A549 treated with AZD9567 at 1 μM for 4 hours (cell line): ENCODE measurements around the gene CSNK1A1L. TPM values are rescaled to one million over a fixed set of nuclear protein-coding genes. Genes with fewer than 3 reads are reported as not detected.

ENCODE experiments used
- total RNA-seq: library from RNA; stranded (reverse); fragments of 200-300 nt; extraction: Qiagen RNA extraction; gene quantifications from 5 replicates; pipeline ENCODE4 v1.2.3, GENCODE V29; 2022; ENCODE audit not compliant: insufficient read depth

CSNK1A1L gene
- total RNA-seq: not detected in 5 replicates

GRCh38 chr13:37105251-37105714 is at the start of gene CSNK1A1L:
CSNK1A1L (minus strand) TSS chr13:37105664; CDS start chr13:37105256, 408 bp downstream.

GRCh38 chr13:37058910-37059847 is 46.3 kb downstream of the CSNK1A1L start, which contains the start of gene SUPT20H:
SUPT20H (minus strand) TSS chr13:37059688; CDS start chr13:37051490, 8,198 bp downstream.

Other genes with a start within 250 kb of the CSNK1A1L start
- 0.07 to 0.12 TPM (median 0.09 TPM) in 4 of 5 replicates, not detected in the other for gene SMAD9, start 185.4 kb downstream of the CSNK1A1L start, total RNA-seq
- gene ALG5, start 106.3 kb downstream of the CSNK1A1L start, total RNA-seq: 35.7 to 48.0 TPM (median 36.8 TPM) in 5 replicates
- 29.3 to 44.2 TPM (median 31.8 TPM) in 5 replicates for gene EXOSC8, start 104.9 kb downstream of the CSNK1A1L start, total RNA-seq
- 20.4 to 22.6 TPM (median 21.0 TPM) in 5 replicates for gene SUPT20H, start 46.0 kb downstream of the CSNK1A1L start, total RNA-seq